GM20000 (cell line): ENCODE data around the gene RGS19.

Experiments
- DNase-seq: peaks from one replicate; pipeline ENCODE4 v3.0.0; 2012; ENCODE audit warnings: low spot score
- TF ChIP-seq, protein P1 (sequence below): IDR thresholded peaks from 2 replicates; pipeline ENCODE4 v1.5.1; 2012; ENCODE audit warnings: mild to moderate bottlenecking, control low read depth; ENCODE audit errors: extremely low read depth, missing control alignments

The RGS19 gene

GRCh38 chr20:64067005-64067632 lies 12.2 kb downstream of the RGS19 start:
- TF ChIP-seq, protein P1, sequence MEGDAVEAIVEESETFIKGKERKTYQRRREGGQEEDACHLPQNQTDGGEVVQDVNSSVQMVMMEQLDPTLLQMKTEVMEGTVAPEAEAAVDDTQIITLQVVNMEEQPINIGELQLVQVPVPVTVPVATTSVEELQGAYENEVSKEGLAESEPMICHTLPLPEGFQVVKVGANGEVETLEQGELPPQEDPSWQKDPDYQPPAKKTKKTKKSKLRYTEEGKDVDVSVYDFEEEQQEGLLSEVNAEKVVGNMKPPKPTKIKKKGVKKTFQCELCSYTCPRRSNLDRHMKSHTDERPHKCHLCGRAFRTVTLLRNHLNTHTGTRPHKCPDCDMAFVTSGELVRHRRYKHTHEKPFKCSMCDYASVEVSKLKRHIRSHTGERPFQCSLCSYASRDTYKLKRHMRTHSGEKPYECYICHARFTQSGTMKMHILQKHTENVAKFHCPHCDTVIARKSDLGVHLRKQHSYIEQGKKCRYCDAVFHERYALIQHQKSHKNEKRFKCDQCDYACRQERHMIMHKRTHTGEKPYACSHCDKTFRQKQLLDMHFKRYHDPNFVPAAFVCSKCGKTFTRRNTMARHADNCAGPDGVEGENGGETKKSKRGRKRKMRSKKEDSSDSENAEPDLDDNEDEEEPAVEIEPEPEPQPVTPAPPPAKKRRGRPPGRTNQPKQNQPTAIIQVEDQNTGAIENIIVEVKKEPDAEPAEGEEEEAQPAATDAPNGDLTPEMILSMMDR: no peak

DNA sequence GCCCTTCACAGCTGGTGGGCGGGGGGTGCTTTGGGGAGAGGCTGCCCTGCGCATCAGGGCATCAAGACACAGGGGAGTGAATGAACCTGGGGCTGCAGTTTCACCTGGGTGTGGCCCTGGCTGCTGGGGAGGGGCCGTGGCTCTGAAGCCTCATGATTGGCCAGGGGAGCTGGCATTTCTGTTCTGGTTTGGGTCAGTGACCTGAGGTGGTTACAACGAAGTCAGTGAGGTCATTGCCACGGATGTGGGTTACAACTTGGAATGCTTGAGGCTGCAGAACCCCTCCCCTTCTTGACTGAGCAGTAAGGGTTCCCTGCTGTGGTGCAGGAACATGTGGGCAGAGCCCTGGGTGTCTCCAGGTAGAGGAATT lies 13.4 kb downstream of the RGS19 start:
- DNase-seq: peak; percentile 86
- TF ChIP-seq, protein P1: no peak

More at GRCh38 chr20:64067005-64067632, 12.2 kb downstream of the RGS19 start:
- no peak for DNase-seq

DNA sequence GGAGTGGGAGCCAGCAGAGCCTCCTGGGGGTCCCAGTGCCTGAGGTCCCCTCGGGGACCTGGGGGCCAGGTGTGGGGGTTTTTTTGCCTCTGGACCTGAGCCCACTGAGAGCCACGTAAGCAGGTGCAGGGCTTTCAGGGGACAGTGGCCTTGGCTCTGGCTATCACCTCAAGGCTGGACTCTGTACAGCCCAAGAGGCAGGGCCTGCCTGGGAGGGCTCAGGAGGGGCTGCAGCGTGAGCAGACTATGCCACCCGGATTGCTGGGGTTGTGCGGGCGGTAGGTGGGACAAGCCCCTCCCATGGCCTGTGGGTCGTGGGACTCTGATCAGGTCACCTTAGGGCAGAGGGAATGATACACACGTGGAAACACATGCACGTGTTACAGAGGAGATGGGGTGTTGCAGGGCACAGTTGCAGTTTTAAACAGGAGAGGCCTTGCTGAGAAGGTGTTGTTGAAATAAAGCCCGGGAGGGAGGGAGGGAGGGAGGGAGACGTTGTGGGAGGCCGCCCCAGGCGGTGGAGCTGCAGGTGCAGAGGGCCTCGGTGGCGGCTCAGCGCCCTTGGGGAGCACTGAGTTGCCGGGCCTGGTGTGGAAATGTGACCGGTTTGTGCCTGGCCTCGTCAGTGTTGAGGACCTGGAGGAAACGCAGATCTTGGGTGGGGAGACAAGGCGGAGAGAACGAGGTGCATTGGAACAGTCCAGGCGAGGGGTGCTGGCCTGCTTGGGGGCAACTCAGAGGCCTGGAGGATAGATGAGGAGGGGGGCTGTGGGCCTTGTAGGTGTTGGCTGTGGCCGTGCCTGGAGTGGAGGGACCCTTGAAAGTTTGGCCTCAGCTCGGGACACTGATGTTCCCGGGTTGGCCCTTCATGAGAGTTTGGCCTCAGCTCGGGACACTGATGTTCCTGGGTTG lies 14.0 kb downstream of the RGS19 start:
- TF ChIP-seq, protein P1: no peak
- no peak for DNase-seq

DNA sequence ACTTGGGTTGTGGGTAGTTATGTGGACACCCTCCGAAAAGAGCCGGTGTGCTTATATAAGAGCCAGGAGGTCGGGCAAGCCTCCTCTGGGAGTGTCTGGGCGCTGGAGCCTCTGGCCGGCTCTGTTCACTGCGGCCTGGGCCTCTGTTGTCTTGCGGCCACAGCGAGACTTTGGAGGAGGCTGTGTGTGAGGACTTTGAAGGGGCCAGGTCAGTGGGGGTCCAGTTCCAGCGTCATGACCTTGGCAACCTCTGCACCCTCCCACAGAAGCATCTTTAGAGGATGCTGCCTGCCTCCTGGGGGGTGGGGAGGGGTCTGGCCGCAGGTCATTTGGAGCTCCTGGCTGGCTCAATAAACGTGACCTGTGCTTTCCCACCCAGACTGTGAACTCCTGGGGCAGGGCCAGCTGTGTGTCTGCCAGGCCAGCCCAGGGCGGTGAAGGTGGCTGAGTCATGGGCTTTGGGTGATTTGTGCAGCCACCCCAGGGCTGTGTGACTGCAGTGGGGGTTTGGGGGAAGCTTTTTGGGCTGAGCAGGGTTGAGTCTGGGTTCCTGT lies 15.1 kb downstream of the RGS19 start:
- TF ChIP-seq, protein P1: no peak
- DNase-seq: no peak

- TF ChIP-seq, protein P1: no peak
- DNase-seq: no peak
Observed at GRCh38 chr20:64063389-64064144, 15.8 kb downstream of the RGS19 start.

DNA sequence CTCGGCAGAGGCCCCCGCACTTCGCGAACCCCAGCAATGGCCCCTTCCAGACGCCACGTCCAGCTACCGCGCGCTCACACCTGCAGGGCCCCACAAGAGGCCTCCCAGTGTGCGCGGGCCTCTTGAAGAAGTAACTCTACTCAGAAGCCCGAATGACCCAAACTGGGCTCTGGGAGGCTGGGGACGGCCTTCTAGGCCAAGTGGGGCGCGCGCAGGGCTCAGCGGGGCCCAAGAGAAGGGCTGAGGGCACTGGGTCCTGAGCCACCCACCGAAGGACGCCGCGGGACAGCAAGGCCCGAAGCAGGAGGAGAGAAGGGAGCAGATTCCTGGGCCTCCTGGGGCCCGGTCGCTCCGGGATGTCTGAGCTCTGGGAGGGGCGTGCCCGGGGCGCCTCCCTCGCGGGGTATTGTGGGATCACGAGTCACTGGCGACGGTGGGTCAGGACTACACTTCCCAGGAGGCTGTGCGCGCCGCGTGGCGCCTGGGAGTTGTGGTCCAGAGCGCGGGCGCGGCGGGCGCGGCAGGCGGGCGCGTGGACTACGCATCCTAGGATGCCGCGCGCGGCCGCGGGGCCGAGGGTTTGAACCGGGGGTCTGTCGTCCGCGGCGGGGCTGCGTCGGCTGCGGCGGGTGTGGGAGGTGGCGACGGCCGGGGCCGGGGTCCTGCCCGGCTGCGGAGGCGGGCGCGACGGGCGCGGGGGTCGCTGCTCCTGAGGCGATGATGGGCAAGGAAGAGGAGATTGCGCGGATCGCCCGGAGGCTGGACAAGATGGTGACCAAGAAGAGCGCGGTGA lies 16.5 kb downstream of the RGS19 start, which contains the start of gene TCEA2:
TSS of gene TCEA2 (plus strand) at position 603 of the 793 bp plus-strand sequence. CDS start at position 718, 115 bp downstream.
- TF ChIP-seq, protein P1: no peak
- DNase-seq: peak; percentile 98
